NT2/D1 (cell line): ENCODE measurements around the gene TMEM273.

Experiments used
- SUZ12 ChIP-seq: IDR thresholded peaks from 2 replicates; pipeline ENCODE4 v1.6.1; 2011; ENCODE audit not compliant: insufficient read length, insufficient read depth; ENCODE audit errors: extremely low read depth
- YY1 ChIP-seq: IDR thresholded peaks from 2 replicates; pipeline ENCODE4 v1.6.1; 2011; ENCODE audit not compliant: insufficient read length, insufficient read depth
- ZNF274 ChIP-seq: IDR thresholded peaks from 2 replicates; pipeline ENCODE4 v1.6.1; 2011; ENCODE audit warnings: mild to moderate bottlenecking, low read depth, low read length

GRCh38 chr10:49113741-49114141, 74.5 kb downstream of the TMEM273 start:
- TF ChIP-seq SUZ12 (no peak), ZNF274 (no peak), YY1 (no peak)
